ENCODE results near the gene IFI35. TPM values are rescaled to one million over a fixed set of nuclear protein-coding genes. Genes with fewer than 3 reads are reported as not detected.

The IFI35 gene
- total RNA-seq, 1 experiment from 2014 or later, result 4.7 TPM

DNA sequence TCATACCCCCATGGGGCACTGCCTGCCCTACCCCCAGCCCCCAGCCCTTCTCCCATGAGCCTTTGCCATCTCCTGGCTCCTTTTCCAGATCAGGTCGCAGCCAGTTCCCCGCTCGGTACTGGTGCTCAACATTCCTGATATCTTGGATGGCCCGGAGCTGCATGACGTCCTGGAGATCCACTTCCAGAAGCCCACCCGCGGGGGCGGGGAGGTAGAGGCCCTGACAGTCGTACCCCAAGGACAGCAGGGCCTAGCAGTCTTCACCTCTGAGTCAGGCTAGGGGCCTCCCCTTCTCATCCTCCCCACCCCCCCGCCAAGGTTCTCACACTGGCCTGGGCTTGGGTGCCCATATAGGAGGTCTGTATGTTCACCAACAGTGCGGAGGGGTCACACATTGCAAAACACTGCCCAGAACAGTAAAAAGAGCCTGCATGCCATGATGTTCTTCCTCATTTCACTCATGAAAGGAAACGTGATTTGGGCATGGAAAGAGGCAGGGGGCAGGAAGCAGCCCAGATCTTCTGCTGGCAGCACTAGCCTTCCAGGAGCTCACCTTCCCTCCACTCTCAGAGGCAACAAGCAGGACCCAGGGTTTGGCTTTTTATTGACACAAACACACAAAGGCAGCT lies 7.5 kb downstream of the IFI35 start:
- POLR2A ChIA-PET, result interaction anchor here (1.0 kb wide), 1 partner anchor 12 kb away, joined by 3 read pairs; no protein-coding TSS in a partner anchor
- H3K27me3 Mint-ChIP-seq (ENCODE audit: low read depth), result no peaks in the 10 kb centered on the region
- H3K4me1 Mint-ChIP-seq, result peaks cover 30% of the 10 kb centered on the region
- DNase-seq (ENCODE audit: low spot score) (no peak), ATAC-seq (no peak)
- H3K9me3 Mint-ChIP-seq, result no peaks in the 10 kb centered on the region
- peaks cover 25% of the 10 kb centered on the region for H3K36me3 Mint-ChIP-seq
- CTCF ChIA-PET, result interaction anchor here (0.9 to 4.3 kb wide), 4 partner anchors 10 to 194 kb away, joined by 3 to 19 read pairs (median 4); partner anchors contain the start of genes BECN1 and RPL27
- H3K27ac Mint-ChIP-seq, result peak overlapping the region; percentile 62; the same call in 1 of the 2 replicates
- no peak overlapping the region for H3K4me3 Mint-ChIP-seq
- TF ChIP-seq SP1 (CRISPR knock-in tag; conservative IDR thresholded peaks at IDR 0.05), result no peak
- TF ChIP-seq, protein P1, sequence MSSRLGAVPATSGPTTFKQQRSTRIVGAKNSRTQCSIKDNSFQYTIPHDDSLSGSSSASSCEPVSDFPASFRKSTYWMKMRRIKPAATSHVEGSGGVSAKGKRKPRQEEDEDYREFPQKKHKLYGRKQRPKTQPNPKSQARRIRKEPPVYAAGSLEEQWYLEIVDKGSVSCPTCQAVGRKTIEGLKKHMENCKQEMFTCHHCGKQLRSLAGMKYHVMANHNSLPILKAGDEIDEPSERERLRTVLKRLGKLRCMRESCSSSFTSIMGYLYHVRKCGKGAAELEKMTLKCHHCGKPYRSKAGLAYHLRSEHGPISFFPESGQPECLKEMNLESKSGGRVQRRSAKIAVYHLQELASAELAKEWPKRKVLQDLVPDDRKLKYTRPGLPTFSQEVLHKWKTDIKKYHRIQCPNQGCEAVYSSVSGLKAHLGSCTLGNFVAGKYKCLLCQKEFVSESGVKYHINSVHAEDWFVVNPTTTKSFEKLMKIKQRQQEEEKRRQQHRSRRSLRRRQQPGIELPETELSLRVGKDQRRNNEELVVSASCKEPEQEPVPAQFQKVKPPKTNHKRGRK (CRISPR knock-in tag; IDR thresholded peaks at IDR 0.05; ENCODE audit: borderline replicate concordance), result no peak
- TF ChIP-seq OVOL2 (CRISPR knock-in tag; IDR thresholded peaks at IDR 0.05; ENCODE audit: borderline replicate concordance), result no peak
- TF ChIP-seq, protein P2, sequence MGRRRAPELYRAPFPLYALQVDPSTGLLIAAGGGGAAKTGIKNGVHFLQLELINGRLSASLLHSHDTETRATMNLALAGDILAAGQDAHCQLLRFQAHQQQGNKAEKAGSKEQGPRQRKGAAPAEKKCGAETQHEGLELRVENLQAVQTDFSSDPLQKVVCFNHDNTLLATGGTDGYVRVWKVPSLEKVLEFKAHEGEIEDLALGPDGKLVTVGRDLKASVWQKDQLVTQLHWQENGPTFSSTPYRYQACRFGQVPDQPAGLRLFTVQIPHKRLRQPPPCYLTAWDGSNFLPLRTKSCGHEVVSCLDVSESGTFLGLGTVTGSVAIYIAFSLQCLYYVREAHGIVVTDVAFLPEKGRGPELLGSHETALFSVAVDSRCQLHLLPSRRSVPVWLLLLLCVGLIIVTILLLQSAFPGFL (CRISPR knock-in tag; IDR thresholded peaks at IDR 0.05; ENCODE audit: borderline replicate concordance), result no peak
- TF ChIP-seq KAT7 (CRISPR knock-in tag; IDR thresholded peaks at IDR 0.05; ENCODE audit: borderline replicate concordance), result no peak
- TF ChIP-seq, protein P3, sequence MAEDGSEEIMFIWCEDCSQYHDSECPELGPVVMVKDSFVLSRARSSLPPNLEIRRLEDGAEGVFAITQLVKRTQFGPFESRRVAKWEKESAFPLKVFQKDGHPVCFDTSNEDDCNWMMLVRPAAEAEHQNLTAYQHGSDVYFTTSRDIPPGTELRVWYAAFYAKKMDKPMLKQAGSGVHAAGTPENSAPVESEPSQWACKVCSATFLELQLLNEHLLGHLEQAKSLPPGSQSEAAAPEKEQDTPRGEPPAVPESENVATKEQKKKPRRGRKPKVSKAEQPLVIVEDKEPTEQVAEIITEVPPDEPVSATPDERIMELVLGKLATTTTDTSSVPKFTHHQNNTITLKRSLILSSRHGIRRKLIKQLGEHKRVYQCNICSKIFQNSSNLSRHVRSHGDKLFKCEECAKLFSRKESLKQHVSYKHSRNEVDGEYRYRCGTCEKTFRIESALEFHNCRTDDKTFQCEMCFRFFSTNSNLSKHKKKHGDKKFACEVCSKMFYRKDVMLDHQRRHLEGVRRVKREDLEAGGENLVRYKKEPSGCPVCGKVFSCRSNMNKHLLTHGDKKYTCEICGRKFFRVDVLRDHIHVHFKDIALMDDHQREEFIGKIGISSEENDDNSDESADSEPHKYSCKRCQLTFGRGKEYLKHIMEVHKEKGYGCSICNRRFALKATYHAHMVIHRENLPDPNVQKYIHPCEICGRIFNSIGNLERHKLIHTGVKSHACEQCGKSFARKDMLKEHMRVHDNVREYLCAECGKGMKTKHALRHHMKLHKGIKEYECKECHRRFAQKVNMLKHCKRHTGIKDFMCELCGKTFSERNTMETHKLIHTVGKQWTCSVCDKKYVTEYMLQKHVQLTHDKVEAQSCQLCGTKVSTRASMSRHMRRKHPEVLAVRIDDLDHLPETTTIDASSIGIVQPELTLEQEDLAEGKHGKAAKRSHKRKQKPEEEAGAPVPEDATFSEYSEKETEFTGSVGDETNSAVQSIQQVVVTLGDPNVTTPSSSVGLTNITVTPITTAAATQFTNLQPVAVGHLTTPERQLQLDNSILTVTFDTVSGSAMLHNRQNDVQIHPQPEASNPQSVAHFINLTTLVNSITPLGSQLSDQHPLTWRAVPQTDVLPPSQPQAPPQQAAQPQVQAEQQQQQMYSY (CRISPR knock-in tag; IDR thresholded peaks at IDR 0.05), result no peak
- no peak for TF ChIP-seq FOXJ3 (CRISPR knock-in tag; IDR thresholded peaks at IDR 0.05; ENCODE audit: borderline replicate concordance)
- TF ChIP-seq TEAD4 (CRISPR knock-in tag; IDR thresholded peaks at IDR 0.05), result no peak
- TF ChIP-seq PRRX2 (CRISPR knock-in tag; IDR thresholded peaks at IDR 0.05), result no peak

DNA sequence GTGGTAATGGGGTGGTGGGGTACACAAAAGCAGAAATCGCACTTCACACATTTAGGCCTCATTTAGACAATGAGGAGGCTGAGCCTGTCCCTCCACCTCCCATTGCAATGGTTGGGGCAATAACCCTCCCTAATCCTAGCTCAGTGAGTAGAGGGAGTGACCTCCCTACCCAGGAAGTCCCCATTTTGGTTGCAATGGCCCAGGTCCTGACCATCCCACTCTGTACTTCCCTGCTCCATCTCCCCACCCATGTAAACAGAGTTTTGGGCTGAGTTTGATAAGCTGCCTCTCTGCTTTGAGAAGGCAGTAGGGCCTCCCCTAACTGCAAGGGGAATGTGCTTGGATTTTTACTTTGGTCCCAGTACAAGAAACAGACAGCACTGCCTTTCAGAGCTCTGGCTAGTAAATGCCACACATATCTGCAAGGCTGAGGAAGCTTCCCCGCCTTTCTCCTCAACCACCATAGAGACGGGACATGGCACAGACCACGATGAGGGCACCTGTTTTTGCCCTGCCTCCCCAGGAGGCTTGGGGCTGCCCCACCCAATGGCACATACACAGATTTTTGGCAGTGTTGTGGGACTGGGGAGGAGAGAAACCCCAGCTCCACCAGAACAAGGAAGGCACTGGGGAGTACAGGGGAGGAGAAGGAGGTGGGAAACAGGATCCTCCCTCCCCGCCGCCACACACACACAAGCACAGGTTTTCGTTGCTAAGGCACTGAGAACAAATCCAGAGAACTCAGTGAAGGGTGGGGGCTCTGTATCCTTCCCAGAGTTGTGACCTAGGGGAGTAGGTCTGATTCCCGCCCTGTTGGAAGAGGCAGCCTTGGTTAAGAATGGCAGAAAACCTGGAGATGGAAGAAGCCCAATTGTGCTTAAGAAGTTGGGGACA lies 8.3 kb downstream of the IFI35 start:
- peak overlapping the region; percentile 62 for H3K27ac Mint-ChIP-seq
- H3K4me1 Mint-ChIP-seq, result peaks cover 36% of the 10 kb centered on the region
- no peaks in the 10 kb centered on the region for H3K9me3 Mint-ChIP-seq
- H3K36me3 Mint-ChIP-seq, result peaks cover 25% of the 10 kb centered on the region
- DNase-seq (ENCODE audit: low spot score) (no peak), ATAC-seq (no peak)
- no peaks in the 10 kb centered on the region for H3K27me3 Mint-ChIP-seq (ENCODE audit: low read depth)
- H3K4me3 Mint-ChIP-seq, result no peak overlapping the region
- TF ChIP-seq ZNF671 (CRISPR knock-in tag; IDR thresholded peaks at IDR 0.05) (no peak), TP53 (CRISPR knock-in tag; IDR thresholded peaks at IDR 0.05) (no peak), EMX1 (CRISPR knock-in tag; IDR thresholded peaks at IDR 0.05) (no peak), ELF4 (CRISPR knock-in tag; IDR thresholded peaks at IDR 0.05; ENCODE audit: low read depth) (no peak), ZNF263 (CRISPR knock-in tag; IDR thresholded peaks at IDR 0.05; ENCODE audit: low read depth) (no peak), CBFB (CRISPR knock-in tag; IDR thresholded peaks at IDR 0.05; ENCODE audit: low read depth) (no peak), TCF7 (CRISPR knock-in tag; IDR thresholded peaks at IDR 0.05; ENCODE audit: low read depth) (no peak)
- POLR2A ChIA-PET, result interaction anchor here (1.0 kb wide), 1 partner anchor 11 kb away, joined by 3 read pairs; no protein-coding TSS in a partner anchor
- CTCF ChIA-PET, result interaction anchor here (0.9 to 4.3 kb wide), 2 partner anchors 17 kb away, joined by 3 to 19 read pairs; partner anchors contain the start of gene RPL27

Data from WTC11 (cell line).